ENCODE measurements around the gene ASB13.

ASB13 gene

DNA sequence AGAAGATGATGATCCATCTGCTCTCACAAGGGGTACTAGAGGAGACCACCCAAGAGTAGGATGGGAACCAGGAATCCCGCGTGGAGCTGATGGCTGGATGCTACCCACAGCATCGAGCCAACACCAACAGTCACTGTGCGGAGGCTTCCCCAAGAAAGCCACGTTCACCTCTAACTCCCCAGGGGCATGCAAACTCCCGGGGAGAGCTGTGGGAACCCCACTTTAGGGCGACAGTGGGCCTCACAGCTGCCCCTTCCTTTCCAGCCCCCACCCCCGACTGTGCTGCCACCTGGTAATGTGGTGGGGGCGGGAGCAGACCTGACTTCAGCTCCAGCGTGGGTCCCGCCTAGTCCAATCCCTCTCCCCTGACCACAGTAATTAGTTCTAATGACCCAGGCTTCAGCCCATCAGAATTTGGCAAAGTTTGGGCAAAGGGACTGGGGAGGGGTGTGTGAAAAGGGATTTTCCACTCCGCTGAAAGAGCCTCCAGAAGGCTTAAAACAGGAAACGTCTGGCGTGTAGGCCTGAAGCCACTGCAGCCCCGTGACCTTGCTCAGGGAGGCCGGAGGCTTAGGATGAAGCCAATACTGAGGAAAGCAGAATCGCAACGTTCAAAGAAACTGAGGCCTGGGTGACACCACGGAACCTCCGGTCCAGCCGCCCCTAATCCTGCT lies 20.3 kb downstream of the ASB13 start:
- DNase-seq, result no peak

DNA sequence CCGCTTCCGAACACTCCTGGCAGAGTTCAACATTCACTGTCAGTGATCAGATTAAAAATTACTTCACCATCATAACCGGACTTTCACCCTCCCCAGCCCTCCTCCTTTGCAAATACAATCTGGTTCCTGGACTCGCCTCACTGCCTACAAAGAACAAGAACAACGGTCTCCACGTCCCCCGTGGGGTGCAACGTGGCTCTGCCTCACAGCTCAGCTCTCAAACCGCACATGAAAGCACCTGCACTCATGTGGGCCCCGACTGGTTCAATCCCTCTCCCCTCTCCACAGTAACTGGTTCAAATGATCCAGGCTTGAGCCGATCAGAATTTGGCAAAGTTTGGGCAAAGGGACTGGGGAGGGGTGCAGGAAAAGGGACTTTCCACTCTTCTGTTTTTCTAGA lies 21.0 kb downstream of the ASB13 start:
- DNase-seq, result no peak

DNA sequence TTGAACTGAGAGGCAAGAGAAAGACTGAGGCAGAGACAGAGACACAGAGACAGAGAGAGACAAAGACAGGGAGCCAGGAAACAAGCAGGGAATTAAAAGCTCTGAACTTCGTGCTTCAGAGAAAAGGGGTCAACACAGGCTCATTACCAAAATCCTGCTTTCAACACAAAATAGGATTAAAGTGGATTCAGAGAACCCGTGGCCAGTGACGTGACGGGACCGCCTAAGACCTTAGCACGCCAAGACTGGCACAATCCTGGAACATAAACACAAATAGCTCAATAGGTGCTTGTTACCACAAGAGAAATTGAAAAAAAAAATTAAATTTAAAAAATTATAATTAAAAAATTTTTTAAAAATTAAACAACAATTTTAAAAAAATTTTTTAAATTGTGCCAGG lies 21.5 kb downstream of the ASB13 start:
- no peak for DNase-seq

GRCh38 chr10:5643346-5644067 lies 22.9 kb downstream of the ASB13 start:
- DNase-seq, result no peak

- DNase-seq, result no peak
Measured at GRCh38 chr10:5641501-5641900, 24.9 kb downstream of the ASB13 start.

GRCh38 chr10:5640501-5640900 lies 25.9 kb downstream of the ASB13 start:
- DNase-seq, result no peak

DNA sequence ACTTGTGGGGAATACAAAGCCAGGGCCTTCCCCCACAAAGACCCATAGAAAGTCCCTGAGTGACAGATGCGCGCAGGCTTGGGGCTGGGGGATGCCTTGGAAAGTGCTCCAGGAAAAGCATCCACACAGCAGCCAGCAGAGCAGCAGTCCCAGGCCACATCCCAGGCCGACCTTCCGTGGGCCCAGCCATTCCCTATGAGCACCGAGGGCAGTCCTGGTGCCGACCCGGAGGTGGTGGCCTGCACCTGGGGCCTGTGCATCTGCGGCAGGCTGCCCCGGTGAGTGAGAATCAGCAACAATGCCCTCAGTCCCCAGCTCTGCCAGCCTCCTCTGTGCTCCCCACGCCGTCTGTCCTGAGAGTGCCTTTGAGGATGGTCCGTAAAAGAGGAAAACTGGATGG lies 26.4 kb downstream of the ASB13 start:
- no peak for DNase-seq

DNA sequence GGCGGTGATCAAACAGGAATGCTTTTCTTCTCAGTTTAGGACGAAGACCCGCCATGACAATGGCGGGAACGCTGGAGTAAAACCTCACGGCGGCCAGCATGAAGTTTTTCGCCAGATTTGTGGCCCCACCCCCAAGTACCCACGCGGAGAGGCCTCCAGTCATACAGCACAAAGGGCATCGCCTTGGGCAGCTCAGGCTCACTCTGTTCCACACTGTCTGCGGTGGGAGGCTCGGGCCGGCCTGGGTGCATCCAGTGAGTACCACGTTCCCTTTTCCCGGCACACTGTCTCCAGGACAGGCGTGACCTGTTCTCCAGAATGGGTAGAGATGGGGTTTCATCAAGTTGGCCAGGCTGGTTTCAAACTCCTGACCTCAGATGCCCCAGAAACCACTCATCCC lies 27.3 kb downstream of the ASB13 start:
- no peak for DNase-seq

- no peak for DNase-seq
Measured at GRCh38 chr10:5638494-5638893, 27.9 kb downstream of the ASB13 start.

DNA sequence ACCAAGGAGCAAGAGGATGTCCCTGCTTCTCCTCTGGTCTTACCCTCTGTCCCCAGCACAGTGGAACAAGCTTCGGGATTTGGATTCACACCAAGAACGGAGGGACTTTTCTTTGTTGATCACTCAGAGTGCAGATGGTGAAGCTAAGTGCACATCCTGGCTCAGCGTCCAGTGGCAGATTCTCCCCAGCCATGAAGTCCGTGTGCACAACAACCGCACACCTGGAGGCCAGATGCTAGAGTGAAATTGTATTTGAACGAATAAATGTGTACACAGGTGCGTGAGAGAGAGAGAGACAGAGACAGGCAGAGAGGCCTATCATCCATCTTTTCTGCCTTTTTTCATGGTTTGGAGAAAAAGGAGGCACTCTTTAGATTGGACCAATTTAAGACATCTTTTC lies 31.5 kb downstream of the ASB13 start:
- no peak for DNase-seq

DNA sequence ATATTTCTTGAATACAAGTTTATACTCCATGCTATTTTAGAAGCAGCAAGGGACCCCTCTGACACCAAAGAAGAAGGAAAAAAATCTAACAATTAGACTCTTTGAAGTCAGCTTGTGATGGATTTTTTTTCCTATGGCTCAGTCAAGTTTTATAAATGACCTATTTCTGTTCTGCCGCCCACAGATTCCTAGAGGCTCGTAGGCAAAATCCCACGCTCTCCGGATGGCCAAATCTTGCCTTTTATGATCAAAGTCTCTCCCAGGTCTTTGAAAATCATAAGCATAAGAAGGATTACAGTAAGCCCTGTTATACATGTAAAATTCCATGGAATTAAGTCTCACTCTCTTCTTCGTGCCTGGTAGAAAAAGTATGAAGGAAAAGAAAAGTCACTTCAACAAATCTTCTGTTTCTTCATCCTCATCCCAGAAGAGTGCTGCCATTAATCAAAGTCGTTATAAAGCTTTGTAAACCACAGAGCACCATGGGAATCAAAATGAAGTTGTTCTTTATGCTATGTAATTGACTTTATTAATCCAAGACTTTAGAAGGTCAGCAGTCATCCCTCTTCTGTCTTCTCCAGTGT lies 33.1 kb downstream of the ASB13 start:
- no peak for DNase-seq

- DNase-seq, result no peak
Measured at GRCh38 chr10:5632446-5632845, 33.9 kb downstream of the ASB13 start.

GRCh38 chr10:5631936-5632335 lies 34.5 kb downstream of the ASB13 start:
- no peak for DNase-seq

DNA sequence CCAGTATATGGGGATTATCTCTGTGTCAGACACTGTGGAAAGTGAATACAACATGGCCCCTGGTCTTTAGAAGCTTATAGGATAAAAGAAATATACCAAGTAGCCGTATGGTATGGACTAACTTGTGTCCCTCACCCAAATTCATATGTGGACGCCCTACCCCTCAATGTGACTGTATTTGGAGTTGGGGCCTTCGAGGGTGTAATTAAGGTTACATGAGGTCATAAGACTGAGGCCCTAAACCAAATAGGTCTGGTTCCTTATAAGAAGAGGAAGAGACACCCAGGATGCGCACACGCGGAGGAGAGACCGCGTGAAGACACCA lies 36.3 kb downstream of the ASB13 start:
- DNase-seq, result no peak

DNA sequence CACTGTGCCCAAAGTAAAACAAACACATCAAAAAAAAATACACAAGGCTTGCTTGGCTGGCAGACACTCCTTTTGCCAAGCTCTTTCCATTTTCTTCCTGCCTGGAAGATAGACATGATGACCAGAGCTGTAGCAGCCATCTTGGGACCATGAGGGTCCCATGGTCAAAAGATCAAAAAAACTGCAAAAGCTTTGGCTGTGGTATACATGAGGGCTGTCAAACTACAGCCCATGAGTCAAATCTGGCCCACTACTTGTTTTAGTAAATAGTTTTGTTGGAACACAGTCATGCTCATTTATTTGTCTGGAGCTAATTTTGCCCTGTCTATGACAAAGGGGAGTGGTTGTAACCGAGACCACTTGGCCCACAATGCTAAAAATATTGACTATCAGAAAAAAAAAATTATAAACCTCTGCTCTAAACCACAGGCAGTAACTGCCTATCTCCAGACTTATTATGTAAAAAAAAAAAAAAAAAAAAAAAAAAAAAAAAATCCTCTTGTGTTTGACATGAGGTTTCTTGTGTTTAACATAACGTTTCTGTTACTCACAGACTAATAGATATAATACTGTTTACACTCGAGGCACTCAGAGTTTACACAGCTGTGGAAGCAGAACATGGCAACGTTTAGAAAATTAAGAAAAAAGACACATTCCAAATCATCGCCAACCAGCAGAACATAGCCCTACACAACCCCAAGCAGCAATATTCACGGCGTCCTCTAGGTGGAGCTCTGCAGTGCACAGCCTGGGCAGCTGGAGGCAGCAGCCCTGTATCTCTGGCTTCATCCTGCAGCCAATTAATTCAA lies 36.9 kb downstream of the ASB13 start:
- peak; percentile 83 for DNase-seq

DNA sequence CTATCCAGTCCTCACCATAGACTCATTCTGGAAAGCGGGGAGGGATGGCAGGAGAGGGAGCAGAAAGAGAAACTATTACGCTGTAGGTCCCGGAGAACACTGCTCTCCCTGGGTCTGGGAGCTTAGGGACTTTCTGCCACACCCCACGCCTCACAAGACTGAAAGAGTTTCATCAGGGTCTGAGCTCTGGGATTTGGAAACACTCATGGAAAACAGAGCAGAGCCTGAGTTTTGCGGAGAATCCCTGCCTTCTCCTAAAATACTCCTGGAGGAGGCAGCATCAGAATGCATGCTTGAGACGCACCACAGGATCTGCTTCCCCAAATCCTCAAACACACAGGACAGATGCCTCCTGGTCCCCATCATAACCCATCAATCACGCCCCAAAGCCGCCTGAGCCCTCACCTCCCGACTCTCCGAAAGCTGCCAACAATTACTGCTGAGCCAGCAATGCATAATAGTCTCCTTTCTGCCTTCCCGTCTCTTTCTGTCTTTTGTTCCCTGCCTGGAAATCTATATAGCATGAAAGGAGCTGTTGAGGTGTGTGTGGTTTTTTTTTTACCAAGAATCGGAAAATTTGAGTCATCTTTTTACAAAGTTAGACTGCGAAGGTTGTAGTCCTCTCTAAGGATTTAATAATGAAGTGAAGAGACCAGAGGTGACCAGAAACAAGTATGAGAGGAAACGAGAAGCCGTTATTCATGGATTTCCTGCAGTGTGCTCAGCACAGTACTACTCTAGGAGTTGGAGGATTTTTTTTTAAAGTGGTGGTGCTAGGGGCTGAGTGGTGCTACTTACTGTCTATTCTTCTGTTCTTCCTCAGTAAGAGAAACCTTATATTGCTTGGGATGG lies 37.7 kb downstream of the ASB13 start:
- DNase-seq, result peak; percentile 36

DNA sequence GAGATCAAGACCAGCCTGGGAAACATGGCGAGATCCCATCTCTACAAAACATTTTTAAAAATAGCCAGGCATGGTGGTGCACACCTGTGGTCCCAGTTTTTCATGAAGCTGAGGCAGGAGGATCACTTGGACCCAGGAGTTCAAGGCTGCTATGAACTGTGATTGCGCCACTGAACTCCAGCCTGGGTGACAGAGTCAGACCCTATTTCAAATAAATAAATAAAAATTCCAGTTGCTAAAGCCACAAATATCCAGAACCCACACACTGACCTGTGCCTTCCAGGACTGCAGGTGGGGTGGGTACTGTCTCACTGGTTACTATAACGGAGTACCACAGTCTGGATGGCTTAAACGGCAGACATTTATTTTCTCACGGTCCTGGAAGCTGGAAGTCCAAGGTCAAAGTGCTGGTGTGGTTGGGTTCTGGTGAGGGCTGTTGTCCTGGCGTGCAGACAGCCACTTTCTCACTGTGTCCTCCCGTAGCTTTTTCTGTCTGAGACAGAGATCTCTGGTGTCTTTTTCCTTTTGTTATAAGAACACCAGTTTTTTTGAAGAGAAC lies 38.8 kb downstream of the ASB13 start:
- no peak for DNase-seq

DNA sequence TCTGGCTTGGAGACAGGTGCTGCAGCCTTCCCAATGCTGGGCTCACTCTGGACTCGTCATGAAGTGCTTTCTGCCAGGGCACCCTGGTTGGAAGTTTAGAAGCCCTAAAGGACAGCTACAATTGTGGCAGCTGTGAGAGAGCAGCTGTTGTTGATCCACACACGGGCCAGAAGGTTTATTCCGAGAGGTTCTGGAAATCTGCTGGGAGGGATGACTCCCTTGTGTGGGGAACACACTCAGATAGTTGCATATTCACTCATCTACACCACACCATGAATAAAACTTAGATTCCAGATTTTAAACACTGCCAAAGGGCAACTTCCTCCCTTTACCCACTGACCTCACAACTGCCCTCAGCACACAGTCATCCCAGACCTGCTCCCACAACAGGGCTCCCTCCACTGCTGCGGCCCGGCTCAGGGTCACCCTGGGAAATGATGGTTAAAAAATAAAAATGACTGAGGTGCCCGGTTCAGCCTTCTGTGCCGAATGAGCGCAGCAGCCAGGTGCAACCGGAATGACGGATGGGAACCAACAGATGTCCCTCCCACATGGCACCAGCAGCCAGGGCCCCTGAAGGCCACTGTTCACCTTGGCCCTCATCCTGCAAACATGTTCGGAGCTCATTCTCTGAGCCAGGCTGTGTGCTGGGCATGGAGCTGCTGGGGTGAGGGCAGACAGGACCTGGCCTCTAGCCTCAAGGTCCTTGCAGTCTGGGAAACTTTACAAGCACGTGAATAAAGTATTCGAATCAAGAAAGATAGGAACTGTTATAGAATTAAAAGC lies 40.2 kb downstream of the ASB13 start:
- no peak for DNase-seq

DNA sequence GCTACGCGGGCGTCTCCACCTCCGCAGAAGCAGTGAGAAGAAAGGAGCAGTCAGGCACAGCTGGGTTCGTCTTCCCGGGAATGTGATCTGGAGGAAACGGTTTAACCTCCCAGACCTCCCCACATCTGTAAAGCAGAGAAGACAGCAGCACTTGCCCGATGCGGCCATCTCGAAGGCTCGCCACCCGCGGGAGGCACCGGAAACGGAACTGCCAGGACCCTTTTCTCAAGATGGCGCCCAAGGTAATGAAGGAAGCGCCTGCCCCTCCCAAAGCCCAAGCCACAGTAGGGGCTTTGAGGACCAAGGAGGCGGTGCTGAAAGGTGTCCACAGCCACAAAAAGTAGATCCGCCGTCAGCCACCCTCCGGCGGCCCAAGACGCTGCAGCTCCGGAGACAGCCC lies 41.7 kb downstream of the ASB13 start:
- DNase-seq, result no peak

DNA sequence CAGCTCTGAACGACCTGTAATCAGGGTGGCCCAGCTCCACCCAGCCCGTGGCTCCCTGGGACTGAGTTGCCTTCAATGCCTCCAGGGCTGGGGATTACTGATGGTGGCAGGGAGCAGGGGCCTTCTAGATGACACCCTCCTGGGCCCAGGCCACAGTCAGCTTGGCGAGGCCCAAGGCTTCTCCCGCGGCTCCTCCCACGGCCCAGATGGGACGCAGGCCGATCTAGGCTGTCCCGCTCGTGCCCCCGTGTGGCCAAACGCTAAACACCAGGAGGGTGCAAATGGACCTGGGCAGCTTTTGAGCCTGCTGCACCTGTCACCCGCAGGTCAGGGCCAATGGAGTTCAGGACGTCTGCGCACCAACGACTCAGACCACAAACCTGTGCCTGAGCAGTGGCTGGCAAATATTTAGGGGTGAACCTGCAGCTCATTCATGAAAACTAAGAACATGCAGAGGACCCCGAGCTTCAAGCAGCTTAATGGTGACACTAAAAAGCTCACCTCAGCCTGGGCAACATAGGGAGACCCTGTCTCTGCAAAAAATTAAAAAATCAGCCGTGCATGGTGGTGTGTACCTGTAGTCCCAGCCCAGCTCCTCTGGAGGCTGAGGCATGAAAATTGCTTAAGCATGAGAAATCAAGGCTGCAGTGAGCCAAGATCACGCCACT lies 43.2 kb downstream of the ASB13 start:
- peak; percentile 85 for DNase-seq
